ENCODE measurements around the gene KDM6A.
"Not testable (repeated sequence)": the region's sequence is repeated elsewhere in the genome, so short reads cannot be mapped to it uniquely, and the experiment has no call there.

KDM6A gene

DNA sequence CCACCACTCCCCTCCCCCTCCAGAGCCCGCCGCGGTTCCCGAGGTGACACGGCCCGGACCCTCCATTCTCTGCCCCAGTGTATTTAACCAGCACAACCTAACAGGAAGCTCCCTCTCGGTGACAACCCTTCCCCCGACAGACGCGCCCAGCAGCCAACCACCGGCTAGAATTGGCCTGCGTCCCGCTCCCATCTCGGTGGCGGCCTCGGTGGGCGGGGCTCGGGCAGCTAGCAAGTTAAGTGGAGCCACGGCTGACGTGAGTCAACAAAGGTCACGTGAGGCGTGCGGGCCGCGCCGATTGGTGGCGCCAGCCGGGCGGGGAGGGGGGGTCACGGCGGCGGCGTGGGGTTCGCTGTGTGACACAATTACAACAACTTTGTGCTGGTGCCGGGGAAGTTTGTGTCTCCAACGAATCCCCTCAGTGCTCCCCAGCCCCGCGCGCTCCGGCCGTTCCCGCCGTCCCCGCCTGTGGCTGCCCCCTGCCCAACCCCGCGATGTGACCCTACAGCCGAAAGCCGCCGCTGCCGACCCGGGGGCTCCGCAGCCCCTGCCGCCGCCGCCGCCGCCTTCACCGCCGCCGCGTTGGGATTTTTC is at the start of gene KDM6A:
KDM6A (plus strand) TSS at position 368 of the 594 bp plus-strand sequence. CDS start 364 bp downstream, outside the sequence.
- DNase-seq, result peak; percentile 78

DNA sequence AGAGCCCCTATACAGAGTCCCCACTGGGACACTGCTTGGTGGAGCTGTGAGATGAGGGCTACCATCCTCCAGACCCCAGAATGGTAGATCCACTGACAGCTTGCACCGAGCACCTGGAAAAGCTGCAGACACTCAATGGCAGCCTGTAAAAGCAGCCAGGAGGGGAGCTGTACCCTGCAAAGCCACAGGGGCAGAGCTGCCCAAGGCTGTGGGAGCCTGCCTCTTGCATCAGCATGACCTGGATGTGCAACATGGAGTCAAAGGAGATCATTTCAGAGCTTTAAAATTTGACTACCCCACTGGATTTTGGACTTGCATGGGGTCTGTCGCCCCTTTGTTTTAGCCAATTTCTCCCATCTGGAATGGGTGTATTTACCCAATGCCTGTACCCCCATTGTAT is 49.8 kb upstream of the KDM6A start:
- DNase-seq, result not testable (repeated sequence)

DNA sequence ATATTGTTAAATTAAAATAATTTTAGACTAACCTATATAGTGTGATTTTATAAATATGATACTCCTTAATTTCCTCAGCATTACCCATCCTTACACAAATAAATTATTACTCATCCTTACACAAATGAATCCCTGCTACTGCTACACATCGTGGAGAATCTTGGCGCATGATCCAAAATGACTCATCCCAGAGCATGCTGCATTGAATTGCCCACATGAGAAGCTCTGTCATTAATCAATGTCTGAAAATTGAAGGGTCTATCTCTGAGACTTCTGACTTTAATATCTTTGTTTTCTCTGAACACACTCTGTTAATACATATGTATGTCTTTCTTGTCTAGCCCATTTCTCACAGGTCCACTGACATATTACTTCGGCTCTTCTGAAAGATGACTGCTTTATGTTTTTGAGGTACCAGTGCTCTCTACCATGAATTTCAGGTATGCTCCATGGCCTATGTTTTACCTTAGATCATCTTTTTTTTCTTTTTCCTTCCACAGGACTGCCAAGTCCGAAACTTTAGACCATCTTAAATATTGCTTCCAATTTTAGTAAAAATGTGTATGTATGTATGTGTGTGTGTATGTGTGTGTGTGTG is 44.9 kb upstream of the KDM6A start:
- no peak for DNase-seq

DNA sequence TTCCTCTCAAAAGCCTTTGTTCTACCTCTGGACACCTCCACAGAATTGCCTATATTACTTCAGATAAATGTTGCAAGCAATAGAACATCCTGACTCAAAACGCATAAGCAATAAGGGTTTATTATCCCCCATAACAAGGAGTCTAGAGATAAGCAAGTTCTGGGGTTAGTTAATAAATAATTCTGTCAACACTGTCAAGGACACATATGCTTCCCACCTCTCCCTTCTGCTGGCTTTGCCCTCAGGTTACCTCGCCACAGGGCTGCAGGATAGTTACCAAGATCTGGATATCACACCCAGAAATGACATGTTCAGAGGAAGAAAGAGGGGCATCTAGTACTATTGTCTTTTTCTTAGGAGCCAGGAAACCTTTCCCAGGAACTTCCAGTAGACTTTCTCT is 43.2 kb upstream of the KDM6A start:
- DNase-seq, result no peak

DNA sequence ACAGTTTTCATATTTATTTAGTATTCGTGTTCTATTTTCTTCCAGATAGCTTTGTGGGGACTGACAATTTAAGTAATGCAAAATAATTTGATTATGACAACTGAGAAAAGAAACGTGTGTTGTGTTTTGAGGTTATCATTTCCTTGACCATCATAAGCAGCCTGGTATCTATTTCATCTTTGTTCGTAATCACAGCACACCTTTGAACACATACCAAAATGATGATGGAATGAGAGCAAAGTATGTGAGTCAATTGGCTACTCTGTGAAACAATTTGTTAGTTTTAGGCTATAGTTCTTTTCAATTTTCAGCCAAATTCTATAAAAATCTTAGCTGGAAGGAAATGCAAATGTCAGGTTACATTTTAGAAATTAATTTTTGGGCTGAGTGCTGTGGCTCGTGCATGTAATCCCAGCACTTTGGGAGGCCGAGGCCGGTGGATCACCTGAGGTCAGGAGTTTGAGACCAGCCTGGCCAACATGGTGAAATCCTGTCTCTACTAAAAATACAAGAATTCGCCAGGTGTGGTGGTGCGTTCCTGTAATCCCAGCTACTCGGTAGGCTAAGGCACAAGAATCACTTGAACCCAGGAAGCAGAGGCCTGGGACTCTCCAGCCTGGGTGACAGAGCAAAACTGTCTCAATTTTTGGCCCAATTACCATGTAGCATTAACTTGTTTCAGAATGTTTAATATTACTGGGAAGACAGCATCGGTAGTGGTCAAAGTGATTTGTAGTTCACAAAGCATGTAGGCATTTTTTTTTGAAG is 30.3 kb upstream of the KDM6A start:
- no peak for DNase-seq

DNA sequence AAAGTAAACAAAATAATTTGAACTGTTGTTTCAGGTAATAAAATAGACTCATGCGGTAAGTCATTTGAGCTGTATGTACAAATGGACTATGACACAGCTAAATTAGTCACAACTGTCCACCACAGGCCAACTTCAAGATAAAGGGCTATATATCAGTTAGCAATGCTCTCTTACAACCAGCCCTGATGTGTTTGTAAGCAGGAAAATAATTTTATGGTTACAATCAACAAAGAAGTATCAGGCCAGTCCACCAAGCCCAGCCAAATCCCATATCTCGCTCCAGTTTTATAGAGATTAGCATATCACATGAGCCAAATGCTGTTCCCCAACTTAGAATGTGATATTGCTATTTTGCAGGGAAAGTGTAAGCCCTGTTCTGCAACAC is 29.7 kb upstream of the KDM6A start:
- DNase-seq, result no peak

DNA sequence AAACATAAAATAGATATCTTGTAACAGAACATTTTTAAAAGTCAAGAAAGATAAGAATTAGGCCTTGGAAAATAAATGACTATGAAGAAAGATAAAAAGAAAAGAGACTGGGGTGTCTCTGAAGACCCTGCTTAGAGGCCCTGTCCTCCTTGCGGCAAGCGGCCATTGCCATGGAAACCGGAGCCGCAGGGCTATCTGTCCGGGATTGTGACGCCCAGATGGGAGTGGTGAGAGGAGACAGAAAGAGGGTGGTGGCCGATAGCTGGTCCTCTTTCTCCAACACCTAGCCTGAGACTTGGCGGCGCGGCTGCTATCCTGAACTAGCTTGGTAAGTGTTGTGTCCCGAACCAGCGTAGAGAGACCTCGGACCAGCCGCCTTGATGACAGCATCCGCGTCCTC is 29.2 kb upstream of the KDM6A start, which contains the start of gene DUSP21:
DUSP21 (plus strand) TSS at position 269 of the 400 bp plus-strand sequence; CDS start at position 381, 112 bp downstream.
- no peak for DNase-seq

DNA sequence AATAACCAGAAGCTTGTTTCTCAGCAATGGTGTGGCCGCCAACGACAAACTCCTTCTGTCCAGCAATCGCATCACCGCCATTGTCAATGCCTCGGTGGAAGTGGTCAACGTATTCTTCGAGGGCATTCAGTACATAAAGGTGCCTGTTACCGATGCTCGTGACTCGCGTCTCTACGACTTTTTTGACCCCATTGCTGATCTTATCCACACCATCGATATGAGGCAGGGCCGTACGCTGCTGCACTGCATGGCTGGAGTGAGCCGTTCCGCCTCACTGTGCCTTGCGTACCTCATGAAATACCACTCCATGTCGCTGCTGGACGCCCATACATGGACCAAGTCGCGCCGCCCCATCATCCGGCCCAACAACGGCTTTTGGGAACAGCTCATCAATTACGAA is 28.8 kb upstream of the KDM6A start:
- no peak for DNase-seq

DNA sequence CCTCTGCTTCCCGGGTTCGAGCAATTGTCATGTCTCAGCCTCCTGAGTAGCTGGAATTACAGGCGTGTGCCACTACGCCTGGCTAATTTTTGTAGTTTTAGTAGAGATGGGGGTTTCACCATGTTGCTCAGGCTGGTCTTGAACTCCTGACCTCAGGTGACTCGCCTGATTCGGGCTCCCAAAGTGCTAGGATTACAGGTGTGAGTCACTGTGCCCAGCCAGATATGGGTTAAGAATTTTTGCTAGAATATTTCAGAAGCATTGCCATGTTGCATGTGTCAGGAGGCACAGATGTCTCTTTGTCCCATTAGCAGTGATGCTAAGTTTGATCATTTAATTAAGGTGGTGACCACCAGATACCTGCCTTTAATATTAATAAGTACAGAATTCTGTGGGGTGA is 22.1 kb upstream of the KDM6A start:
- not testable (repeated sequence) for DNase-seq

DNA sequence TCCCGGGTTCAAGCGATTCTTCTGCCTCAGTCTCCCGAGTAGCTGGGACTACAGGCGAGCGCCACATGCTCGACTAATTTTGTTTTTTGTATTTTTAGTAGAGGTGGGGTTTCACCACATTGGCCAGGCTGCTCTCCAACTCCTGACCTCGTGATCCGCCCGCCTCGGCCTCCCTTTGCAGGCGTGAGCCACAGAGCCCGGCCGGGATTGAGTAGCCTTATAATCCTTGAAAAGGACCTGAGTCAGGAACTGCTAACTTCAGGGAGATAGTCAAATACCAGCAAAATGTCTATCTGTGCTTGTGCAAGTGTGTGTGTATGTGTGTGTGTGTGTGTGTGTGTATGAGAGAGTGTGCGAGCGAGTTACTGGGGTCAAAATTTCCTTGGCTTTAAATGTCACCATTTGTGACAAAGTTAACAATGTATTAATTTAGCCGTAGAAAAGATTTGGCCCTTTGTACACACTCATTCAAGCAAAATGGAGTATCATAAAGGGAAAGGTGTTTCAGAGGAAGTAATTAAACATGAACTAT is 1.8 kb upstream of the KDM6A start:
- no peak for DNase-seq

DNA sequence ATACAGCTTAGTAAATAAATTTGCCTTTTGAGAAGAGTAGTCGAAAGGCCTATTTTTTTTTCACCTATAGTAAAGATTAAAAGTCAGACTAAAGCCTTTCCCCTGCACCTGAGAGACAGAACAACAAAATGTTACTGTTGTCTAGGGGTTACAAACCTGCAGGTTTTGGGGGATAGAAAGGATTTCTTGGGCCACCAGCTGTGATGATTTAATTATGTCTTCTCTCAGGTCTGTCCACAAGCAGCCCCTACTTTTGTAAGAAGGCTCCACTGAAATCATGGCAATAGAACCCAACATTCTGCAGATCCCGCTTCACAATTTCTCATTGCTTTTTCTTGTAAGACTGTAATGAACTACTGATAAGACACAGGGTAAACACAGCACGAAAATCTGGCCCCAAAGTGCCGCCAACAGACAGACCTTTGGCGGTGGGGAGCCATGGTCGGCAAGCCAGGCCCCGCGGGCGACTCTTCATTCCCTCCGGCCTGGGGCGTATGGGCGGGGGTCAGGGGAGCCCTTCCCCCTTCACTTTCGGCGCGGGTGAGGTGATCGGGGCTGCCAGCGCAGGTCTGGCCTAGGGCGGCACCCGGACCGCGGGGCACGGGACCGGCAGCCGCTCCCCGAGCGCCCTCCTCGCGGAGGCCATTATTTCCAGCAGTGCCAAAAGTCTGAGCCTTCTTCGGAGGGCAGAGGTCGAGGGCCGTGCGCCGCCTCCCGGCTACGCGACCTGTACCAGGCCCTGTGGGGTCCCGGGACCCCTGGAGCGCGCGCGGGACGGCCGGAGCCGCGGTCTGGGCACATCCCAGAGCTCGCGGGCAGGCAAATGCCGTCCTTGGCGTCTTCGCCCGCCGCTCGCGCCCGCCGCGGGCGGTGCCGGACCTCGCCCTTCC is 812 bp upstream of the KDM6A start:
- DNase-seq, result no peak

DNA sequence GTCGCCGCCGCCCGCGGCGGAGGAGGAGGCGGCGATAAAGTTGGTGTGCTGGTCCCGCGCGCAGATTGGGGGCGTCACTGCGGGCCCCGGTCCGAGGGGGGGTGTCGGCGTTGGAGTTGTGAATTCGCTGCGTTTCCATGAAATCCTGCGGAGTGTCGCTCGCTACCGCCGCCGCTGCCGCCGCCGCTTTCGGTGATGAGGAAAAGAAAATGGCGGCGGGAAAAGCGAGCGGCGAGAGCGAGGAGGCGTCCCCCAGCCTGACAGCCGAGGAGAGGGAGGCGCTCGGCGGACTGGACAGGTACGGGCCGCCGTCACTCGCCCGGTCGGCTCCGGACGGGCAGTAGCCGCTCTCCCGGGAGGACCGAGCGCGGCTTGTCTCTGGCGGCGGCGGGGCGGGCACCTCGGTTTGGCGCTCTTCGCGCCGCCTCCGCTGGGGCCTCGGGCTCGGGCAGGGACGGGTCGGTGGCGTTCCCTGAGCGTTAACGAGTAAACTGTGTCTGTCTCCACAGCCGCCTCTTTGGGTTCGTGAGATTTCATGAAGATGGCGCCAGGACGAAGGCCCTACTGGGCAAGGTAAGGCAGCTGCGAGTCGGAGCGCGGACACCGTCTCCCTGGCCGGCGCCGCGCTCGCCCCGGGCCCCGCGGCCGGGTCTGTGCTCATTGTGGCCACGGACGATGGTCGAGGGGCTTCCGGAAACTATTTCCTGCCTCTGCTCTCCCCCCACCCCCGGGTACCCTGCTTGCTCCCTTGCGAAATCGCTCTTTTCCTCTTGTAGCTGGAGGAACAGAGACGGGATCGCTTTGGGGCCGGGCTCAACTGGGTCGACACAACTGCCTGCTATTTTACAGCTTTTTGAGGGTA is 658 bp downstream of the KDM6A start:
- no peak for DNase-seq

DNA sequence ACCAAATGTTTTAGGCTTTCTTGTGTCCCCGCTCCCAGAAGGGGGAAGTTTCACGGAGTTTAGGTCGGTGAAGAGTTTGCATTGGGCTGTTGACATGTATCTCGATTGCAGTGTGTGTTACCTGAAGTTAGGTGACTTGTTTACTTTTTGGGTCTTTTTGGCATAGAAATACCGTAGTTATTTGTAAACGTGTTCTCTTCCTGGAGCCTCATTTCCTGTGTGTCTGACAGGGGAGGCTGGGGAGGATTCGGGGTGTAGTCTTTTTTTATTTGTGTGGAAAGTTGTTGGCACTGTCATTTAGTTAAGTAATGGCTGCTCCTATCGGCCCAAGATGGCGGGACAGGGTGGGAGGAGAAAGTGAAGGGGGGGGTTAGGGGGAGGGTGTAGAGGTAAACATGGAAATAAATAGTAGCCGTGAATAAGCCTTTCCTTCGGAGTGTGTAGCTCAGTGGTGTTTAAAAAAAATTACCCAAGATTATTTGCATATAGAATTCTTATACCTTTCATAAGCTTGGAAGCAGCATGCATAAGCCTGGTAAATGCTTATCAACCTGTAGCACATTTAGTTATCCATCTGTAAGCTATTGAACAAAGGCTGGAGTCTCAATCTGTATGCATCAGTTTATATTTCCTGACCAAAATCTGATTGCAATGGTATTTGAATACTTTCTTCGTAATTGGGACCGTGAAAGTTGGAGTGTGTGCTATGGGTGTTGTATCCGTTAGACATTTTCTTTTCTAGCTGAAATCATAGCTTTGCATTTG is 1.6 kb downstream of the KDM6A start:
- no peak for DNase-seq

DNA sequence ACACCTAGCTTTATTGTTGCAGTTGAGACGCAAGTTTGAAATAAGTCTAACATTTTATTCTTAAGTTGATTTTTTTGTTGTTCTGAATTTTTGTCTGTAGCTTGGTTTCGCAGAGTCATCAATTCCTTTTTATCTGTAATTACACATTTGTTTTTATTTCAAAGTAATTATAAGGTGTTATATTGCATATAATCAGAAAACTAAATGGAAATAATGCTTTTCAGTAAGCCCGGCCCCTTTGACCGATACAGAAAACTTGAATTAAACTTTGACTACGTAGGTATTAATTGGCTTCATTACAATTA is 2.1 kb downstream of the KDM6A start:
- no peak for DNase-seq

DNA sequence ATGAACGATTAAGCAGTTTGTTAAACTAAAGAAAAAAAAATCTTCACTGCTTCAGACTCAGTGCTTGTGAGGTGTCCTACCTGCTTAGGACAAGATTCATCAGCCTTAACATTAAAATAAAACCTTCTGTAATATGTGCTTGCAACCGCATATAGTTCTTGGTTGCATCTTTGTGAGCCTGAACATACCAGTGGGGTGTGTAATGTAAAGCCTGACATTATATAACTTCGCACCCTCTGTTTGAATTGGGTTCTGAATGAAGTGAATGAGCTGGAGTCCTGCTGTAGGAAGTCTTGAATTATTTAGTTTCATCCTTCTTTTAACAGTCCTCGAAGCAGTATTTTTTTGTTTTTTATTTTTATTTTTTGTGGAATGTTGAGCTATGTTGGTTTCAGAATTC is 3.1 kb downstream of the KDM6A start:
- no peak for DNase-seq

DNA sequence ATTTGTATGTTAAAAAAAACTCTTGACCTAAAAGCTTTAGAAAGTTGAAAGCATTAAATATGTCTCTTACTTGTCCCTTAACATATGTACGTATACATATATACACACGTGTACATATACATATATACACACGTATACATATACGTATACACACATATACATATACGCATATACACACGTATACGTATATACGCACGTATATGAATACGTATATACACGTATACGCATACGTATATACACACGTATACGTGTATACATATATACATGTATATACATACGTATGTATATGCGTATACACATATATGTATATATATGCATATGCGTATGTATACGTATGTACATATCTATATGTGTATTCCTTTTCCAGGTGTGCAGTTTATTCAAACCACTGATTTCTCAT is 3.8 kb downstream of the KDM6A start:
- DNase-seq, result no peak

DNA sequence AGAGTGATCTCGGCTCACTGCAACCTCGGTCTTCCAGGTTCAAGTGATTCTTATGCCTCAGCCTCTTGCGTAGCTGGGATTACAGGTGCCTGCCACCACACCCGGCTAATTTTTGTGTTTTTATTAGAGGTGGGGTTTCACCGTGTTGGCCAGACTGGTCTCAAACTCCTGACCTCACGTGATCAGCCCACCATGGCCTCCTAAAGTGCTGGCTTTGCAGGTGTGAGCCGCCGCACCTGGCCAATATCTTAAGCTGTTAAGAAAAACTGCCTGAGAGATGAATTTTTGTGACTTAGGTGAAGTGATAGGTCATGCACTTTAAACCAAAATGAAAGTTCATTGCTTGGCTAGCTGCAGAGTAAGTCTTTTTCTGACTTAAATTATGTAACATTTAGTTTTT is 5.8 kb downstream of the KDM6A start:
- no peak for DNase-seq

DNA sequence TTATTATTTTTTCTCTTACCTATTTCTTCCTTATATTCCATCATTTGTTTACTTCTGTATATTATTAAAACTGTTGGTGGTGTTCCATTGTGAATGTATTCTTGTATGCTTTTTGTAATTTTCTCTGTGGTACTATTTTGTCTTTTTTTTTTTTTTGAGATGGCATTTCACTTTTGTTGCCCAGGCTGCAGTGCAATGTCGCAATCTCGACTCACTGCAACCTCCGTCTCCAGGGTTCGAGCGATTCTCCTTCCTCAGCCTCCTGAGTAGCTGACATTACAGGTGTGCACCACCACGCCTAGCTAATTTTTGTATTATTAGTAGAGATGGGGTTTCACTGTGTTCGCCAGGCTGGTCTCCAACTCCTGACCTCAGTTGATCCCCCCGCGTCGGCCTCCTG is 8.6 kb downstream of the KDM6A start:
- no peak for DNase-seq

DNA sequence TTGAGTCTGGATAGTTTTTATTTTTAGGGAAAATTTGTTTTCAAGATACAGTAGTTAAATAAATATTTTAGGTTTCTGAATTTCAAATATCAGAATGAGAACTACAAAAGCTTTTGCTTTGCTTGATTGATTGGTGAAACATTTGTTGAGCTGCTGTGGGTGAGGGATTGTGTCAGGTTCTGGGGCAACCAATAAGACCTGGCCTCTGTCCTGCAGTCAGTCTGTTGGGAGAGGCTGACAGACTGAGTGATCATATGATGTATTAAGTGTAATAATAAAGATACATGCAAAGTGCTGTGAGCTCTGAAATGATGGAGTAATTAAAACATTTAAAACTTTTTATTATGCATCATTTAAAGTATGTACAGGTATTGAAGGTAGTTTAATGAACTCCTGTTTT is 9.6 kb downstream of the KDM6A start:
- no peak for DNase-seq

DNA sequence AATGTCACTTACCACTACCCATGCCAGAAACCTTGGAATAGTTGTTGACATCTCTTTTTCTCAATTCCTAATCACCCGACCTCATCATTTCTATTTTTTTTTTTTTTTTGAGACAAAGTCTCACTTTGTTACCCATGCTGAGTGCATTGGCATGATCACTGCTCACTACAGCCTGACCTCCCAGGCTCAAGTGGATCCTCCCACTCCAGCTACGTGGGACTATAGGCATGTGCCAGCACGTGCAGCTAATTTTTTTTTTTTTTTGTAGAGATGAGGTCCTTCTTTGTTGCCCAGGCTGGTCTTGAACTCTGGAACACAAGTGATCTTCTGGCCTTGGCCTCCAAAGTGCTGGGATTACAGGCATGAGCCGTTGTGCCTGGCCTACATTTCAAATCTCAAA is 12.0 kb downstream of the KDM6A start:
- no peak for DNase-seq

DNA sequence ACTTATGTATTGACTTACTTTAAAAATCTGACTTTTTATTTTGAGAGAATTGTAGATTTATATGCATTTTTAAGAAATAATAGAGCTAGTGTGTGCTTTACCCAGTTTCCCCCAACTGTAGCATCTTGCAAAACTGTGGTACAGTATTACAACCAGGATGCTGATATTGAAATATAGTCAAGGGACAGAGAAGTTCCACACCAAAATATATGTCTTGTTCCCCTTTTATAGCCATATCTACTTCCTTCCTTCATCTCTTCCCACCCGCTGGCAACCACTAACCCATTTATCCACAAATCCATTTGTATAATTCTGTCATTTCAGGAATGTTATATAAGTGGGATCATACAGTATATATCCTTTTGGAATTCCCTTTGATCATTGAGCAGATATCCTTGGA is 16.8 kb downstream of the KDM6A start:
- no peak for DNase-seq

Measured in NCI-H524 treated with DMSO at 0.1 percent for 48 hours (cell line).